Left forelimb (tissue), 1 donor: ENCODE results near the gene PLK4.
"Not testable (repeated sequence)": the region's sequence is repeated elsewhere in the genome, so short reads cannot be mapped to it uniquely, and the experiment has no call there.

ENCODE experiments used
- DNase-seq: peaks from one replicate; pipeline ENCODE4 v3.0.0-alpha.2; 2018; ENCODE audit warnings: low spot score

PLK4 gene

DNA sequence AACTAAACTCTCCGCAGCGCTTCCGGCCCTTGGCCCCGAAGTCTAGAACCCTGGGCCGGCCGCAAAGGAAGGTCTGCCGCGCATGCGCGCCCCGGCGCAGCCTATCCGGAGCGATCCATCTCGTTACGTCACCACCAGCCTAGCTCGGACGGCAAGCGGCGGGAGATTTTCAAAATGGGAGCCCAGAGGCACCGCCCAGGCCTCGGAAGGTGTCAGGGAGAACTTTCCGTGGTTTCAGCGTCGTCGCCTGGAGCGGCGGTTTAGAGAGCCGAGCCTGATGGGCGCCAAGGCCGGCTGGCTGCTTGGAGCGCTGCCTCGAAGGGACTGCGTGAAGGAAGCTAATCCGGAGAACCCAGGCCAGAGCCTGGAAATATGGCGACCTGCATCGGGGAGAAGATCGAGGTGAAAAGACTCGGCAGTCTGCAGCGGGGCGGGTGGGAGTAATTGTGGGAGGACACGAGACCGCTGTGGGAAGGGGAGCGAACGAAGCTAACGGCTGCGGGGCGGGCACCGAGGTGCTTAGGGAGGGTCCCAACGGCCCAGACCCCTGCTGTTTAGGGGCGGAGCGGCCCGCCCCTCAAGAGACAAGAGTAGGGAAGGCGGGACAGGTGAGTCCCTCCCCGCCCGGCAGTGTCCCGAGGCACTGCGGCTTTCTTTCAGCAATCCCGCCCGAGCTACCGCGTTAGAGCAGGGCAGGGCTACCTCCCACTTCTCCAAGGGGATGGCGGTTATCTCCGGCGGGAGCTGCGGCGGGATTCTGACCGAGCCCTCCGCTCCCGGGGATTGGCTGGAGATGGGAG, at the start of gene PLK4:
TSS of gene PLK4 (plus strand) at position 131 of the 800 bp plus-strand sequence. CDS start at position 373, 242 bp downstream.
- DNase-seq: peak; percentile 99

DNA sequence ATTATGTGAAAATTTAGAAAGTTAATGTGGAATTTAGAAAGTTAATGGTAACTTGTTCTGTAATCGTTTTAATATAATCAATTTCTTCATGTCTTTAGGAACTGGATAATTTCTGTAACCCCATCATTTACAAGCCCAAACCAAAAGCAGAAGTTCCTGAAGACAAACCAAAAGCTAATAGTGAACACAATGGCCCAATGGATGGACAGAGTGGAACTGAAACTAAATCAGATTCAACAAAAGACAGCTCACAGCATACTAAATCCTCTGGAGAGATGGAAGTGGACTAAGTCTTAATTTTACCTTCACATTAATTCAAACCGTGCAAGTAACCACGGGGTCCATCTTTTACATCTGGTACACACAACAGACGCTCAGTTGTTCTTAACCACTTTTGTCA, 48.1 kb upstream of the PLK4 start:
- no peak for DNase-seq

DNA sequence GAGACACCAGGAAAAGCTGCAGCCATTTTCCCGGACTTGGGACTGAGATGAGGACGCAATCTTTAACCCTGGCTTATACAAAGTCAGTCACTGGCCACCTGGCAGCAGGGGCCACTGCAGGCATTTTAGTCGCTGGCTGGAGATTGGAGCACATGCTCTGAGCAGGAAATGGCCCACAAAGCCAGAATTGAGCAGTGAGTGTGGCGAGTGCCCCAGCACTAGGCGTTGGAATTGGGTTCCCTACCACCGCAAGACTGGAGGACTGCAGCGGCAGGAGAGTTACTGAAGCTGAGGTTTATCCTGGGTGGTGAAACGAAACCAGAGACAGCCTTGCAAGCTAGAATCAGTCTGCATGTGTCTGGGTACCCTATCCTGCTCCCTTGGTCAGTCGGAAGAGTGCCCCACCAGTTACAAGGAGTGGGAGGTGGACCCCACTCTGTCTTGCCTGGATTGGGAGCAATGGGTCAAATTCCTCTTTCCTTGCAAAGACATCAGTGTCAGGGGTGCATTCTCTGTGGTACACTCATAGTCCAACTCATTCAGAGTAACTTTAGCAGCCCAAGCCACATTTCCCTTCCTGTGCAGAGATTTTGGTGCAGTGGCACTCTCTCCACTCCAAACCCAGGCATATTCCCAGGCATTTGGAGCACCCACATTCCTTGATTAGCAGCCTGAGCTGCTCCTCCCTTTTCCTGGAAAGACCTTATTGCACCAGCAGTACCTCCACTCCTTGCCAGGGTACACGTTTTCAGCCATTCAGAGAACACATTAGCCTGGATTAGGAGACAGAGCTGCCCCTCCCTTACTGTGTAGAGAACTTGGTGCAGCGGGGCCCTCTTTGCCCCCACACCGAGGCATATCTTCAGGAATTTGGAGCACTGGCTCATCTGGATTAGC, 36.7 kb upstream of the PLK4 start:
- DNase-seq: no peak

DNA sequence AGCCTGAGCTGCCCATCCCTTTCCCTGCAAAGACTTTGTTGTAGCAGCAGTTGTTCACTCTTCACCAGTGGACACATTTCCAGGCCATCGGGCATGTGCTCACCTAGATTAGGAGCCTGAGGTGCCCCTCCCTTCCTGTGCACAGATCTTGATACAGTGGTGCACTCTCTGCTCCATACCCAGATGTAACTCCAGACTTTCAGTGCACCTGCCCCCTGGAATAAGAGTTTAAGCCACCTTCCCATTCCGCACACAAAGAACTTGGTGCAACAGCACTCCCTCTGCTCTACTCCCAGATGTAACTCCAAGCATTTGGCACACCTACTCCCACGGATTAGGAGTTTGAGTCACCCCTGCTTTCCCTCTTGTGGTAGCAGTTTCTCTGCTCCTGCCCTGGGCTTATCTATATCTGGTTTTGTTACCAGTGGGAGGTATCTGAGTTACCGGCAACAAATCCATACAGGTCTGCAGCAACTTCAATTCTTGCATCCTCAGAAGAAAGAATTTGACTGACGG, 36.0 kb upstream of the PLK4 start:
- no peak for DNase-seq

DNA sequence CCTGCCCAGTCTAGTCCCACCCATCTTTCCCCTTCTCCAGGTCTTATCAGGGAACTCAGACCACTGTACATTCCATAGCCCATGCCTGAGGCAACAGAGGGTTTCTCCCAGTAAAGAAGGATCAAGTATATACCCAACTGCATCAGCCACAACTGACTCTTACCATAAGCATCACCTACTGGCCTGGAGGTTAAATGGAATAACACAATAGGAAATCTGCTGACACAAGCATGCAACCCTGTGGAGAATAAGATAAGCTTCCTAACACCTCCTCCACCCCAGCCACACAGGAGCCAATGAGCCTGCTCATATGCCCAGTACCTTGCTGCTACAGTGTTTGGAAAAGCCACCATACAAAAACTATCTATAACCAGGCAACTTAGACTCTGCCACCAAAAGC, 34.6 kb upstream of the PLK4 start:
- no peak for DNase-seq

DNA sequence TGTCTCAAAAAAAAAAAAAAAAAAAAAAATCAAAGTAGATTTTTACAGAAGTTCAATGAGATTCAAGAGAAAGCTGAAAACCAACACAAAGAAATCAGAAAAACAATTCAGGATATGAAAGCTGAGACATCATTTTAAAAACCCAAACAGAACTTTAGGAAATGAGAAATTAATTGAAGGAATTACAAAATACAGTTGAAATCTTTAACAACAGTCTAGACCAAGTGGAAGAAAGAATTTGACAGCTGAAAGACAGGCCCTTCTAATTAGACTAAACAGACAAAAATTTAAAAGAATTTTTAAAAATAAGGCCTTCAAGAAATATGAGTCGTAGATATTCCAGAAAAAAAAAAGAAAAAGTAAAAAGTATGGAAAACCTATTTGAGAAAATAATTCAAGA, 33.9 kb upstream of the PLK4 start:
- no peak for DNase-seq

DNA sequence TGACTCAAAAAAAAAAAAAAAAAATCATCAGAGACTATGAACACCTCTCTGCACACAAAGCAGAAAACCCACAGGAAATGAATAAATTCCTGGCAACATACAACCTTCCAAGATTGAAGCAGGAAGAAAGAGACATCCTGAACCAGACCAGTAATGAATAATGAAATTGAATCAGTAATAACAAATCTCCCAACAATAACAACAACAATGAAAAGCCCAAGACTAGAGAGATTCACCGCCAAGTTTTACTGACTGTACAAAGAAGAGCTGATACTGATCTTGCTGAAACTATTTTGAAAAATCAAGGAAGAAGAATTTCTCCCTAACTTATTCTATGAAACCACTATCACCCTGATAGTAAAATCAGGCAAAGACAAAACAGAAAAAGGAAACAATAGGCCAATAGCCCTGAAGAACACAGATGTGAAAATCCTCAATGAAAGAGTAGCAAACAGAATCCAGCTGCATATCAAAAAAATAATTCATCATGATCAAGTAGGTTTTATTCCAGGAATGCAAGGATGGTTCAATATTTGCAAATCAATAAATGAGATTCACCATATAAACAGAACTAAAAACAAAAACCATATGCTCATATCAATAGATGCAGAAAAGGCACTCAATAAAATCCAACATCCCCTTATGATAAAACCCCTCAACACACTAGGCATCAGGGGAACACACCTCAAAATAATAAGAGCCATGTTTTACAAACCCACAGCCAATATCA, 31.0 kb upstream of the PLK4 start:
- DNase-seq: no peak

DNA sequence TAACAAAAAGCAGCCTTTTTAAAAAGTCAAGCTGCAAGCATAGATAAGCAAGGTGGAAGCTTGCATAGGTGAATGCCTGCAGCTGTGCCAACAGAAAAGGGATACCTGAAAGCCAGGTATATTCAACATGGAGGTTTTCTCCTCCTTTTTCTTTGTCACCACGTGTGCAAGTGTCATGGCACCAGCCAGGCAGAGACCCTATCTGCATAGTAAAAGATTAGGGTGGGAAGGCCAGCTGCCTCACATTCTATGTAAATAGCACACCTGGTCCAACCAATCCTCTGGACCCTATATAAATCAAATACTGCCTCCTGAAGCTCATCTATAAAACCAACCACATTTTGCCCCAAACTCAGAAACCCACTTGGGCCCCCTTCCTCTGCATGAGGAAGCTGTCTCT, 28.0 kb upstream of the PLK4 start:
- DNase-seq: no peak

DNA sequence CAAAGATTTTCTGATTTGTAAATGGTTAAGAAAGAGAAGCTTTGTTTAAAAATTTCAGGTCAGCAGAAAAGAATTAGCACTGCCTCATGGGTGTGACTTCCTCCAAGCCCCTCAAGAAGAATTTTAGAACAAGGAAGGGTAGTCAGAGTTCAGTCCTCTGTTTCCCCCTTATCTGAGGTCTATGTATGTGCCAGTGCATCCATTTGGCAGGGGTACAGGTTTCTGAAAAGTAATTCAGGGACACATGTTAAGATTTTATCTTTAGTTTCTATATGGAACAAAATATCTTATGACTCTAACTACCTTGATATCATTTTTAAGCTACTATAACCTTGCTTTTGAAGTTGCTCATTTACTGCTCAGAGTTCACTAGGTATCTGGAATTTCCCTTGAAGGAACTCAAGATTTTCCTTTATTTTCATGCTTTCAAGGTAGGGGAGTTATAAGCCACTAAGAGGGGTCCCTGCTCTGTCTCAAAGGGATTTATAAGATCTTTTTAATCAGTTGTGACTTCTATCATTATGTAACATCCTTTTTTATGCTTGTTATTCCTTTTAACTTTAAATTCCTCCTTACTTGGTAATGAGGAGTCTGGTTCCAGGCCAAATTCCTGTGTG, 24.4 kb upstream of the PLK4 start:
- DNase-seq: no peak

DNA sequence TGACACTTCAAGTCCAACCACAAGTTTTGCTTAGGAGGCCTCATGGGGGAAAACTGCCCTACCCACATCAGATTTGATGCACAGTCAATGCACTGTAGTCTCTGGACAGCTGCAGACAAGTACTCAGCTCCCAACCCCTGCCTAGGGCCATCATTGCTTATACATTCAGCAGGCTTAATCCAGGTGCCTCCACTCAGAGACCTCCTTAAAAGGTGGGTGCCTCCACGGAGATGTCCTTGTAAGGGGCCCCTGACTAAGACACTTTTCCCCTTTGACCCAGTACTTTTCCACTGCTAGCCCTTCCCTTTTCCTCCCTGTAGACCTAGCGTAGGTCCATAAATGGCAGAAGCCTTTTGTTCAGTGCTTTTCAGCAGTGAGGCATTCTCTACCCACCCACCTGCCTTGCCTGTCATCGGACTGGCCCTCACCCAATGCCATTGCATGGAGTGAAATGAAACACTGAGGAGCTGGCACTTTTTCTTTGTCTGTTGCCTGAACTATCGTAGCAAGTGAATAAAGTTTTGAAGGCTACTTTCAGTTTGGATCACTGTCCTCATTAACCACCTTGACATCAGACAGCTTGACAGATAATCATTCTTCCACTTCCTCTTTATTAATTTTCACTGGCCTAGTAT, 23.8 kb upstream of the PLK4 start:
- DNase-seq: no peak

DNA sequence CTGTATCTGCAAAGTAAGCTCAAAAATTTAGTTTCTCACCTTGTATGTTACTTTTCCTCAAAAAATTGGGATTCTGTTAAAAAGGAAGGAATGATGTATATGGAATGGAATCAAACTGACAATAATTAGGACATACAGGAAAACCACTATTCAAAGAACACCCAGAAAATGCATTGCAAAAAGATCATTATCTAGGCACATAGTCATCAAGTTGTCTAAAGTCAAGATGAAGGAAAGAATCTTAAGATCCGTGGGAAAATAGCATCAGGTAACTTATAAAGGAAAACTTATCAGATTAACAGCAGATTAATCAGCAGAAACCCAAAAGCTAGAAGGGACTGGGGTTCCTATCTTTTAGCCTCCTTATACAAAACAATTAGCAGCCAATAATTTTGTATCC, 23.1 kb upstream of the PLK4 start:
- no peak for DNase-seq

DNA sequence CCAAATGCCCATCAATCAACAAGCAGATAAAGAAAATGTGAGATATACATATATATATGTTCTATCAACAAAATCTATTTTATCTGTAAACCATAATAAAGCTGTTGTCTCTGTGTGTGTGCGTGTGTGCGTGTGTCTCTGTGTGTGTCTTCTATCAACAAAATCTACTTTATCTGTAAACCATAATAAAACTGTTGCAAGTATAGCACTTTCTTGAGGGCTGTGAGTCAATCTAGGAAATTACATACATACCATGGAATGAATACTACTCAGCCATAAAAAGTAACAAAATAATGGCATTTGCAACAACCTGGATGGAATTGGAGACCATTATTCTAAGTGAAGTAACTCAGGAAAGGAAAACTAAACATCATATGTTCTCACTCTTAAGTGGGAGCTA, 12.5 kb upstream of the PLK4 start:
- DNase-seq: no peak

DNA sequence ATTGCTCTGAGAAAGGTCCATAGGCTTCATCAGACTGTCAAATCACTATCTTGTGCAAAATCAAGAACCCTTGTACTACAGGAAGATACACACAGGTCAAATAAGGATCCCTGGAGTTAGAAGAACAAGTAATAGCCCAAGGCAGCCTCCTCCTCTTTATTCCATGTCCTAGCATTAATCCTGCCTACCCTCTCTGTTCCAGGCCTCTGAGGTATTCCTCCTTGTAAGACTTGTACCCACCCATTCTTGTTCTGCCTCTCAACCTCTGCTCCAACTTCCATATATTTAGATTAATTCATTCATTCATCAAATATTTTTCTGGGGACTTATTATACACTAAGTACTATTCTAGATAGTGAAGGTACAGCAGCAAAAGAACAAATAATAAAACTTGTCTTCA, 10.4 kb upstream of the PLK4 start:
- DNase-seq: no peak

DNA sequence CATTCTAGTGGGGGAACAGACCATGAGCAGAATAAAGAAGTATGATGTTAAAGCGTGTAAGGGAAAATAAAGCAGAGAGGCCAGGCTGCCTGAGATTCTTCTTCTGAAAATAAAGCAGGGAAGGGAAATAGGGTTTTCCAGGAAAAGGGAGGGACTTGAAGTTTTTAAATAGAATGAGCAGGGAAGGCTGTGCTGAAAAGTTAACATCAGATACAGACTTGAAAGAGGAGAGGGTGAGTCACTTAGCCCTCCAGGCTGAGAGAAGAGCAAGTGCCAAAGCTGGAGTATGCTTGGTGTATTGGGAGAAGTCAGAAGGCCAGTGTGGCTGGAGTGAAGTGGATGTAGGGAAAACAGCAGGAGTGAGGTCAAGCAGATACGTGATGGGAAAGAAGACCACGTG, 10.0 kb upstream of the PLK4 start:
- no peak for DNase-seq

DNA sequence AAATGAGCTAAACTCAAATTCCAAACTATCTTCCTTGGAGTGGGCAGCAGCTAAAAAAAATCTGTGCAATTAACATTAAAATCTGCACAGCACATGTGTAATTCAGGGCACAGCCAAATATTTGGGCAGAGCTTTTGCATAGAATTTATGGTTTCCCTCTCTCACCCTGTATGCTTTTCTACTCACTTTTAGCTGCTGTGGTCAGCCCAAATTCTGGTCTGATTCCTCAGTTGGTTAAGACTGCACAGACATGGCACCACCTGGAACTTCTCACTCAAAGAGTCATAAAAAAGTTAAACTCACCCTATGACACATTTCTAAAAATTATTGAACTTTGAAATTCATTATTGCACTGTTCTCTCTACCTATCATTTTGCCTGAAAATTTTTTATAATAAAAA, 4.9 kb upstream of the PLK4 start:
- DNase-seq: no peak

DNA sequence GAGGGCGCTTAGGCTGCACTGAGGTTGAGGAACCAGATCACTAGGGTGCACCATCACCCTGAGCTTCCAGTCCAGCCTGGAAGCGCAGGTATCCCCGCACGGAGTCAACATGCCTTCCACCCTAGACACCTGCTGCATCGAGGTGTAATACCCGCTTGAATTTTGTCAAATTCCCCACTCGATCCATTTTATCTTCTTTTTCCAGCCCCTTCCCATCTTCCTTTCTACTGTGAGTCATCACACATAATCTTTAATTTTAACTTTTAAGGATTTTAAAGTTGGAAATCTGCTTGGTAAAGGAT, 821 bp downstream of the PLK4 start:
- DNase-seq: no peak

DNA sequence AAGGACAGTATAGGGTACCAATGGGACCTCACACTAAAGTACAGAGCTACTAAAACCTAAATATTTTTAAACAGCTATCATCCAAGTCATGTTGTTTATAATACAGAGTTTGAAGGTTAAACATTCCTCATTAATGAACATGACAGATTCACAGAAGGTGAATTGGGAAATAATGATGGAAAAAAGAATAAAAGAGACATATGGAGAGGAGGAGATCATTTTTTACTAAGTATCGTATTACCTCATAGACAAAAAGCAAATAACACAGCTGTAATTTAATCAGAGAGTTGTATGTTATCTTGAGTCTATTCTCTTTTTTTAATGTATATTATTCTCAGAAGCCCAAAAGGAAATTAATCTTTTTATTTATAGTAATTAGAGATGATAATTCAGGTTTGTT, 7.9 kb downstream of the PLK4 start:
- DNase-seq: no peak

DNA sequence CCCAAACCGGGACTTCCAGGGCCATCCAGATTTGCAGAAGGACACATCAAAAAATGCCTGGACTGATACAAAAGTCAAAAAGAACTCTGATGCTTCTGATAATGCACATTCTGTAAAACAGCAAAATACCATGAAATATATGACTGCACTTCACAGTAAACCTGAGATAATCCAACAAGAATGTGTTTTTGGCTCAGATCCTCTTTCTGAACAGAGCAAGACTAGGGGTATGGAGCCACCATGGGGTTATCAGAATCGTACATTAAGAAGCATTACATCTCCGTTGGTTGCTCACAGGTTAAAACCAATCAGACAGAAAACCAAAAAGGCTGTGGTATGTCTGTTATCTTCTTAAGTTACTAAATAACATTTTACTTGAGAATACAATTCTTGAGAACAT, 9.2 kb downstream of the PLK4 start:
- no peak for DNase-seq

DNA sequence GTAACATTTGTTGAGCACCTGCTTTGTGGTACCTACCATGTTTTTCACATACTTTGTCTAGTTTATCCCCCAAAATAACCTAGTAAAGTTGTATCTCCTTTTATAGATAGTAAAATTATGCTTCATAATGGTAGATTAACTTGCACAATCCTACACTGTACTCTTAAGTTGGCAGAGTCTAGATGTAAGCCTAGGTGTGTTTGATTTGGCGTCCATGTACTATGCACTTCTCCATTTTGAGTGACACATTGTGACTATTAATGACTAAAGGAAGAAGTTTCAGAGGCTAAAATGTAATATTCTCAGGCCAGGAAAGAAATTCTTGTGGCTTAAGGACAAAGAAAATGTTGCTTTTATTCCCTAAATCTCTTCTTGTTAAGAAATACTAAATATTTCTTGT, 15.4 kb downstream of the PLK4 start:
- no peak for DNase-seq

DNA sequence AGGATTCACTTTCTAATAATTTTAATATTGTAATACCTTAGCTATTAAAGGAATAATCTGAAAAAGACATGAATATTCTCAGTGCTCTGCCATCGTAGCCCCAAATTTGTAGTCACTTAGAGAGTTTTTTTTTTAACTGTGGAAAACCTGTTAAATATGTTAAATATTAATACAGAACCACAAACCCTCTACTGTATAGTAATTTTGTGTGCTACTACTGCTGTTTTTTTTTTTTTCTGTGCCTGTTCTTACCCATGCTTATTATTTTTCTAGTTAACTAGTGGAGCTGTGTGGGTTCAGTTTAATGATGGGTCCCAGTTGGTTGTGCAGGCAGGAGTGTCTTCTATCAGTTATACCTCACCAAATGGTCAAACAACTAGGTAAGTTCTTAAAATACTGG, 15.8 kb downstream of the PLK4 start:
- no peak for DNase-seq

DNA sequence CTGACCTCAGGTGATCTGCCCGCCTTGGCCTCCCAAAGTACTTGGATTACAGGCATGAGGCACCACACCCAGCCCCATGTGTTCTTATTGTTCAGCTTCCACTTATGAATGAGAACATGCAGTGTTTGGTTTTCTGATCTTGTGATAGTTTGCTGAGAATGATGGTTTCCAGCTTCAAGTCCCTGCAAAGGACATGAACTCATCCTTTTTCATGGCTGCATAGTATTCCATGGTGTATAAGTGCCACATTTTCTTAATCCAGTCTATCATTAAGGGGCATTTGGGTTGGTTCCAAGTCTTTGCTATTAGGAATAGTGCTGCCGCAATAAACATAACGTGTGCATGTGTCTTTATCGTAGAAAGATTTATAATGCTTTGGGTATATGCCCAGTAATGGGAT, 19.0 kb downstream of the PLK4 start:
- DNase-seq: not testable (repeated sequence)

DNA sequence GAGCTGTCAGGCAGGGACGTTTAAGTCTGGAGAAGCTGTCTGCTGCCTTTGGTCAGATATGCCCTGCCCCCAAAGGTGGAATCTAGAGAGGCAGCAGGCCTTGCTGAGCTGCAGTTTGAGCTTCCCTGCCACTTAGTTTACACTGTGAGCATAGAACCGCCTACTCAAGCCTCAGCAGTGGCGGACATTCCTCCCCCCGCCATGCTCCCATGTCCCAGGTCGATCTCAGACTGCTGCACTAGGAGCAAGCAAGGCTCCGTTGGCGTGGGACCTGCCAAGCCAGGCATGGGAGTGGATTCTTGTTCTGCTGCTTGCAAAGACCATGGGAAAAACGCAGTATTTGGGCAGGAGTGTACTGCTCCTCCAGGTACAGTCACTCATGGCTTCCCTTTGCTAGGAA, 24.3 kb downstream of the PLK4 start:
- no peak for DNase-seq
